Endometrium (tissue), 2 donors: Measurements from ENCODE around the gene INSYN1.
A peak's percentile ranks its signal among the peaks of the same experiment; 100 is the strongest.
"Not testable (repeated sequence)": the region's sequence is repeated elsewhere in the genome, so short reads cannot be mapped to it uniquely, and the experiment has no call there.

ENCODE experiments used
- FAIRE-seq: peaks from 2 replicates; lab custom pipeline; 2012; peaks lifted over from hg19 to GRCh38; lab: Jason Lieb, UNC
- donor health status: control.
- donor health status: control.

Gene INSYN1

GRCh38 chr15:73711526-73711925 is 41.6 kb downstream of the INSYN1 start:
- no peak for FAIRE-seq

- no peak for FAIRE-seq
Measured at GRCh38 chr15:73710321-73710720, 42.8 kb downstream of the INSYN1 start.

GRCh38 chr15:73709686-73710085 is 43.5 kb downstream of the INSYN1 start:
- no peak for FAIRE-seq

- FAIRE-seq: no peak
Measured at GRCh38 chr15:73709241-73709640, 43.9 kb downstream of the INSYN1 start.

GRCh38 chr15:73708691-73709090 is 44.5 kb downstream of the INSYN1 start:
- no peak for FAIRE-seq

GRCh38 chr15:73704869-73705645 is 48.1 kb downstream of the INSYN1 start:
- no peak for FAIRE-seq

- not testable (repeated sequence) for FAIRE-seq
Measured at GRCh38 chr15:73704142-73704868, 48.8 kb downstream of the INSYN1 start.

- FAIRE-seq: not testable (repeated sequence)
Measured at GRCh38 chr15:73703601-73704000, 49.5 kb downstream of the INSYN1 start.

GRCh38 chr15:73702311-73703239 is 50.6 kb downstream of the INSYN1 start:
- not testable (repeated sequence) for FAIRE-seq

- peak; percentile 48 for FAIRE-seq
Measured at GRCh38 chr15:73700041-73700842, 52.9 kb downstream of the INSYN1 start.

GRCh38 chr15:73699249-73700040 is 53.7 kb downstream of the INSYN1 start:
- FAIRE-seq: no peak

- peak; percentile 61 for FAIRE-seq
Measured at GRCh38 chr15:73697033-73697467, 56.1 kb downstream of the INSYN1 start.

GRCh38 chr15:73696641-73697001 is 56.5 kb downstream of the INSYN1 start:
- FAIRE-seq: no peak

- FAIRE-seq: no peak
Measured at GRCh38 chr15:73695773-73696640, 57.1 kb downstream of the INSYN1 start.

GRCh38 chr15:73694419-73694818 is 58.7 kb downstream of the INSYN1 start:
- FAIRE-seq: no peak

- no peak for FAIRE-seq
Measured at GRCh38 chr15:73691396-73691795, 61.8 kb downstream of the INSYN1 start.

GRCh38 chr15:73688455-73688854 is 64.7 kb downstream of the INSYN1 start:
- no peak for FAIRE-seq

GRCh38 chr15:73687351-73687750 is 65.8 kb downstream of the INSYN1 start:
- no peak for FAIRE-seq

- FAIRE-seq: no peak
Measured at GRCh38 chr15:73686781-73687256, 66.3 kb downstream of the INSYN1 start.

GRCh38 chr15:73685981-73686380 is 67.2 kb downstream of the INSYN1 start:
- no peak for FAIRE-seq
